GM12801 (cell line): ENCODE results near the gene CXXC5.

Source experiments
- TF ChIP-seq, protein P1 (sequence below): IDR thresholded peaks from one replicate; pipeline ENCODE4 v1.5.1; 2011; ENCODE audit warnings: control low read depth; ENCODE audit not compliant: insufficient read length; ENCODE audit errors: extremely low read depth

Gene CXXC5

DNA sequence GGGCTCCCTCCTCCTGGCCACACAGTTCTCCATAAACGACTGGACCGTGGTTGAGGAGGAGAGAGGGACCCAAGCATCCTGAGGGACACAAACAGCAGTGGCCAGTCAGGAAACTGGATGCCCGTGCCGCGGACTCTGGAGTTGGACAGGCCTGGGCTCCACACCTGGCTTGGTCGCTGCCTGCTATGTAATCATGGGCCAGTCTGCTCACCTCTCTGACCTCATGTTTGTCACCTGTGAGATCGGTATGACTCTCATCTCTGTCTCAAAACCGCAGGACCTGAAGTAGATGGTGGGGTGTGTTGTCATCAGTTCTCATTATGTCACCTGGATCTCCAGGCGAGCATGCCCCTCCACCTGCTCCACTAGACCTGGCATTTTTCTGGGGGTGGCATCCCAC lies 14.5 kb downstream of the CXXC5 start:
- TF ChIP-seq, protein P1, sequence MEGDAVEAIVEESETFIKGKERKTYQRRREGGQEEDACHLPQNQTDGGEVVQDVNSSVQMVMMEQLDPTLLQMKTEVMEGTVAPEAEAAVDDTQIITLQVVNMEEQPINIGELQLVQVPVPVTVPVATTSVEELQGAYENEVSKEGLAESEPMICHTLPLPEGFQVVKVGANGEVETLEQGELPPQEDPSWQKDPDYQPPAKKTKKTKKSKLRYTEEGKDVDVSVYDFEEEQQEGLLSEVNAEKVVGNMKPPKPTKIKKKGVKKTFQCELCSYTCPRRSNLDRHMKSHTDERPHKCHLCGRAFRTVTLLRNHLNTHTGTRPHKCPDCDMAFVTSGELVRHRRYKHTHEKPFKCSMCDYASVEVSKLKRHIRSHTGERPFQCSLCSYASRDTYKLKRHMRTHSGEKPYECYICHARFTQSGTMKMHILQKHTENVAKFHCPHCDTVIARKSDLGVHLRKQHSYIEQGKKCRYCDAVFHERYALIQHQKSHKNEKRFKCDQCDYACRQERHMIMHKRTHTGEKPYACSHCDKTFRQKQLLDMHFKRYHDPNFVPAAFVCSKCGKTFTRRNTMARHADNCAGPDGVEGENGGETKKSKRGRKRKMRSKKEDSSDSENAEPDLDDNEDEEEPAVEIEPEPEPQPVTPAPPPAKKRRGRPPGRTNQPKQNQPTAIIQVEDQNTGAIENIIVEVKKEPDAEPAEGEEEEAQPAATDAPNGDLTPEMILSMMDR = no peak

DNA sequence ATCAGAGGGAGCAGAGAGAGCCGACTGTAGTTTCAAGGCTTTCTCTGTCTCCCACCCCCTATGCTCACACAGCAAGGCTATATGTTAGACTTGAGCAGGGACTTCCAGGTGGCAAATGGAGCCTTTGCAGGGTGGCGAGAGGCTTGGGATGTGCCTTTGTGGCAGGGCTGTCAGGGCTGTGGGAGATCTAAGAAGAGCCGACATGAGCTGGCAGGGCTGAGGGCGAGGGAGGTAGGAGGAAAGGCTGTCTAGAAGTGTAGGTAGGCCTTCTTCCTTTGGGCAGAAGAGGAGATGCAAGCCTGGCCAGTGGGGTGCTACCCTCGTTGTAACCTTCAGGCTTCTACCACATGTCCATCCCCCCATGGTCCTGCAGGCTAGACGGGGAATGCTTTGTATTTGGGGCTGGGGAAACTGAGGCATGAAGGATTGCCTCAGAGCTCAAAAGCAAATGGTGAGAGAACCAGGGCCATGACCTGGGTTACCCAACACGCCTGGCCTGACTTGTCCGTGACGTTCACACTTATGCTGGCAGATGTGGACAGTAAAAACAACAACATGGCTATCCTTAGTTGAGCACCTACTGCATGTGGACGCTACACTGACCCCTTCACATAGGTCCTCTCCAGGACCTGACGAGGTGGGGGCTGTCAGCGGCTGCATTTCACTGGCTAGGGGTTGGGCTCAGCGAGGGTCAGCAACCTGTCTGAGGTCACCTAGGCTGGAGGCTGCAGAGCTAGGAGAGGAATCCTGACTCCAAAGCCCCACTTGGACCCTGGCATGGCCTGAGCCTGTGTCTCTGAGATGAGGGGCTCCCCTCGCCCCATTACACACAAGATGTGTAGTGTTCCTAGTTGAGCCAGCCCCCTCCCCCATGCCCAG lies 15.3 kb downstream of the CXXC5 start:
- TF ChIP-seq, protein P1 = no peak

DNA sequence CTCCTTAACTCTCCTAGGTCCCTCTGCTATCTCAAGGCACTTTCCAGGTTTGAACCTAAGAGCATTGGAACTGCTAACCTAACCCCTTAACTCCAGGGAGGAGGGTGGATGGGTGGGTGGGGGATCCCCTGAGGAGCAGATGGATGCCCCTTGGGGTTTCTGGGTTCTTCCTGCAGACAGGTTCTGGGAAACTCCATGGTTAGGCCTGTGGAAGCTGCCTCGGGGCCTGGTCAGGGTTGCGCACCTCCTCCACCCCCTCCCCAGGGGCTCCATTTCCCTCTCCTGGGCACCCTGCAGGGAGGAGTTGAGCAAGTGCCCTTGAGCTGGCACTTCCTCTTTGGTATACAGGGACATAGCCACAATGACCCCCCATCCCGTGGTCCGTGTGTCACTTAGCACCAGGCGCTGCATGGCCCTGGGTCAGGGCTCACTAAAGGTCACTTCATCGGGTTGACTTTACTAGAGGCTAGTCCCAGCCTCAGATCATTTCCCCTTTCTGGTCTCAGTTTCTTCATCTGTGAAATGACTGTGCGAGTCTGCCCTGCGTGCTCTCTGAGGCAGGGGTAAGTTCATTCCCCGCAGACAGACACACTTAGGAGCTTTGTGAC lies 16.0 kb downstream of the CXXC5 start:
- TF ChIP-seq, protein P1 = no peak

DNA sequence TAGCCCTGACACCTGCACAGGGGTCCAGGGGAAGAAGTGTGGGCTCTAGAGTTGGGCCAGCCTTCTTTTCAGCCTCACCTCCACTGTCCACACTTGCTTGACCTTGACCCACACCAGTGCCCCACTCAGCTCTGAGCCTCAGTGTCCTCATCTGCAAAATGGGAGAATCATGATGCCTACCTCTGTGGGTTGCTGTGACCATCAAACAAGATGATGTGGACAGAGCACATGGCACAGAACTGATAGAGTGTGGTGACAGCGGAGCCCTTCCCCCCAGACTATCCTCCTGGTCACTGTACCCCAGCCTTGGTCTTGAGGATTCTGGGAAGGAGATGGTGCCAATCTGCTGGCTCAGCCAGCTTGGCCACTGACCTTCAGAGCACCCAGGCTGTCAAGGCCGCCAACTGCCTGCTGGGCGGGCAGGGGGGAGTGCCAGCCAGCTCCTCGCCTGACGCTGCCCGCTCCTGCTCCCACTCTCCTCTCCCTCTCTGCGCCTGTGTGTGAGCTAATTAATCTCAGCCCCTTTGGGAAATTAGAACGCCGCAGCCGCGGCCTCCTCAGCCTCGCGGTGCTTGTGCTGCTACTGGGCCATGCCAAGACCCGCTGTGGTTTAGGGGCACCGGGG lies 16.7 kb downstream of the CXXC5 start:
- TF ChIP-seq, protein P1 = no peak

DNA sequence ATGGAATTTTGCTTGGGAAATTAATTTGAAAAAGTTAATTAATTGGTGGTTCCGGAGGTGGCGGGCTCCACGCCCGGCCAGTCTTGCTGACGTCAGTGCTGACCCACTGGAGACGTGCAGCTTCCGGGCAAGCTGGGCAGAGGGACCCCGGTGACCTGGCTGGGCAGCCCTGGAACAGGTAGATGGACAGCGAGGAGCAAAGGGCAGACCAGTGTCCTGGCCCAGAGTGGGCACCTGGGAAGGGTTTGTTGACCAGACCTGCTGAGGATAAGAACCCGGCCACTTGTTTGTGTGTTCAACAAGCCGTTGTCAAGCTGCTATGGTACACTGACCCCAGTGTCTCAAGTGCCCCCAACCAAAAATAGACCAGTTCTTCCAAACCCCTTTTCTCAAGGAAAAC lies 17.5 kb downstream of the CXXC5 start:
- TF ChIP-seq, protein P1 = no peak

DNA sequence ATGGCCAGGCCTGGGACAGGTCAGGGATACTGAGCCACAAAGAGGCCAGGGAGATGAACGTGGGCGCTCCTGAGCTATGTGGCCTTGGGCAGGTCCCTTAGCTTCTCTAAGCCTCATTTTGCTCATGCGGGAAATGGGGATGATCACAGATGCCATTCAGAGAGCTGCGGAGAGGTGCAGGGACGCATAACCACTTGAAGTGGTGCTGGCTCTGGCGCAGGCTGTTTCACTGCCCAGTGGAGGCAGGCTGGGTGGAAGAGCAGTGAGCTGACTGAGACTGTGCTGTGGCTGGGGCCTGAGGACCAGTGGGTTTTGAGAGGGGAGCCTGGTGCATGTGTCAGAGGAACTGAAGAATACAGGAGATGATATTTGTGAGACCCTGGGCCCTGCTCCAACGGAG lies 18.4 kb downstream of the CXXC5 start:
- TF ChIP-seq, protein P1 = no peak

DNA sequence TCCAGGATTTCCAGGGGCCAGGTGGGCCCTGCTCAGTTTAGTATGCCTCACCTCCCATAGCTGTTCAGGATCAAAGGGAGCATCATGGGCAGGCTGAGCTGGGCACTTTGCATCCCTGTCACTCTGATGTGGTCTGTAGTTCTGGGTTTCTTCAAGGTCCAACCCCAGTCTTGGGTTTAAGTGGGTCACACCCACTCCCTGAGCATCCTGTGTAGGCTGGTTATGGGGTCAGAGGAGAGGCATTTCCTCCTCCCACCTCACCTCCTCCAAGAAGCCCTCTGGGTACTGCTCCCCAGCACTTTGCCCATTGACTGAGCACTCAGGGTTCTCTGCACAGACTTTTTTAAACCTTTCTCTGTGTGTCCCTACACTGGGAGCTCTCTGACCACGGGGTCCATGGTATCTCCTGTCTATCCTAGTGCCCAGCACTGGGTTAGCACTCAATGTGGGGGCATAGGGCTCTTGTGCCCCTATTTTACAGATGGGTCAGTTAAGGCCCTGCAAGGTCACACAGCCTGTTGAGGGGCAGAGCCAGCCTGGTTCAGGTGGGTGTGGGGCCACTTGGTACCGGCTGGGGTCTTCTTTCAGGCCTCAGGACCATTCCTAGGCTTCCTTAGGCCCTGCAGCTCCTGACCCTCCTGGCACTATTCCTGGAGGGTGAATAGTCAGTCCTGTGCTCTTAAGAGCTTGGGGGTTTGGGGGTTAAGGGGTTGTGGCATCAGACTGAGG lies 19.0 kb downstream of the CXXC5 start:
- TF ChIP-seq, protein P1 = no peak
